Activated T-helper 1 cell treated with Interleukin-2 at 50 U/mL for 16 hours (primary cell): Measurements from ENCODE around the gene TATDN3.
A peak's percentile ranks its signal among the peaks of the same experiment; 100 is the strongest.
"Not testable (repeated sequence)": the region's sequence is repeated elsewhere in the genome, so short reads cannot be mapped to it uniquely, and the experiment has no call there.

Source experiments
- DNase-seq: peaks from one replicate; pipeline ENCODE4 v3.0.0-alpha.2; 2020; ENCODE audit warnings: low read depth

Gene TATDN3

GRCh38 chr1:212791676-212792395 lies at the start of gene TATDN3, which contains the start of gene NSL1:
TATDN3 (plus strand) TSS chr1:212791894; CDS start chr1:212791922, 28 bp downstream.
NSL1 (minus strand) TSS chr1:212791777; CDS start chr1:212791763, 14 bp downstream.
- peak; percentile 87 for DNase-seq

- DNase-seq = no peak
Observed at GRCh38 chr1:212743901-212744475, 47.7 kb upstream of the TATDN3 start.

GRCh38 chr1:212745303-212745702 lies 46.4 kb upstream of the TATDN3 start:
- DNase-seq = no peak

GRCh38 chr1:212746546-212746945 lies 45.1 kb upstream of the TATDN3 start:
- DNase-seq = no peak

GRCh38 chr1:212749821-212750535 lies 41.7 kb upstream of the TATDN3 start:
- no peak for DNase-seq

GRCh38 chr1:212752252-212752933 lies 39.3 kb upstream of the TATDN3 start:
- DNase-seq = no peak

GRCh38 chr1:212752934-212753497 lies 38.7 kb upstream of the TATDN3 start:
- DNase-seq = no peak

GRCh38 chr1:212753749-212754148 lies 37.9 kb upstream of the TATDN3 start:
- DNase-seq = no peak

GRCh38 chr1:212754193-212754592 lies 37.5 kb upstream of the TATDN3 start:
- no peak for DNase-seq

GRCh38 chr1:212754680-212755079 lies 37.0 kb upstream of the TATDN3 start:
- DNase-seq = no peak

GRCh38 chr1:212759683-212760082 lies 32.0 kb upstream of the TATDN3 start:
- no peak for DNase-seq

GRCh38 chr1:212760126-212760823 lies 31.4 kb upstream of the TATDN3 start:
- DNase-seq = no peak

GRCh38 chr1:212762234-212762633 lies 29.5 kb upstream of the TATDN3 start:
- no peak for DNase-seq

- no peak for DNase-seq
Observed at GRCh38 chr1:212762839-212763238, 28.9 kb upstream of the TATDN3 start.

GRCh38 chr1:212764718-212765281 lies 26.9 kb upstream of the TATDN3 start:
- DNase-seq = not testable (repeated sequence)

- not testable (repeated sequence) for DNase-seq
Observed at GRCh38 chr1:212766825-212767224, 24.9 kb upstream of the TATDN3 start.

- DNase-seq = no peak
Observed at GRCh38 chr1:212769459-212770167, 22.1 kb upstream of the TATDN3 start.

GRCh38 chr1:212771341-212771740 lies 20.4 kb upstream of the TATDN3 start:
- DNase-seq = no peak

GRCh38 chr1:212773011-212773410 lies 18.7 kb upstream of the TATDN3 start:
- DNase-seq = no peak

GRCh38 chr1:212774584-212774983 lies 17.1 kb upstream of the TATDN3 start:
- no peak for DNase-seq
